HK-2 (cell line): ENCODE measurements around the gene NSMF.
A peak's percentile ranks its signal among the peaks of the same experiment; 100 is the strongest.

Experiments
- DNase-seq: peaks from one replicate; pipeline ENCODE4 v3.0.0-alpha.2; 2018; ENCODE audit not compliant: unreplicated experiment

NSMF gene

DNA sequence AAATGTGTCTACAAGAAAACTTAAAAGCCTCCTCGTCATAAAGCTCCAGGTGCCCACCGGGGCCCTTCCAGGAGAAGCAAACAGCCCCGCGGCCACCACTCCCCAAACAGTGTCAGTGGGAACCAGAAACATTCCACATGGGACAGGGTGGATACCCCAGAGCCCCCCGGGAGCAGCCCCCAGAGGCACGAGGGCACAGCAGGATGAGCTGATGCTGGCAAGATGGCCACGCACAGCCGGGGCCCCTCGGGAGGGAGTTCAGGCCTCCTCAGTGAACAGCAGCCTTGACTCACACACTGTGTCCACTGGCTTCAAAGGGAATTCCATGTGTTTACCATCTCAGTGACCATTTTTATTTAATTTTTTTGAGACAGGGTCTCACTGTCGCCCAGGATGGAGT, 46.7 kb downstream of the NSMF start:
- peak; percentile 44 for DNase-seq

DNA sequence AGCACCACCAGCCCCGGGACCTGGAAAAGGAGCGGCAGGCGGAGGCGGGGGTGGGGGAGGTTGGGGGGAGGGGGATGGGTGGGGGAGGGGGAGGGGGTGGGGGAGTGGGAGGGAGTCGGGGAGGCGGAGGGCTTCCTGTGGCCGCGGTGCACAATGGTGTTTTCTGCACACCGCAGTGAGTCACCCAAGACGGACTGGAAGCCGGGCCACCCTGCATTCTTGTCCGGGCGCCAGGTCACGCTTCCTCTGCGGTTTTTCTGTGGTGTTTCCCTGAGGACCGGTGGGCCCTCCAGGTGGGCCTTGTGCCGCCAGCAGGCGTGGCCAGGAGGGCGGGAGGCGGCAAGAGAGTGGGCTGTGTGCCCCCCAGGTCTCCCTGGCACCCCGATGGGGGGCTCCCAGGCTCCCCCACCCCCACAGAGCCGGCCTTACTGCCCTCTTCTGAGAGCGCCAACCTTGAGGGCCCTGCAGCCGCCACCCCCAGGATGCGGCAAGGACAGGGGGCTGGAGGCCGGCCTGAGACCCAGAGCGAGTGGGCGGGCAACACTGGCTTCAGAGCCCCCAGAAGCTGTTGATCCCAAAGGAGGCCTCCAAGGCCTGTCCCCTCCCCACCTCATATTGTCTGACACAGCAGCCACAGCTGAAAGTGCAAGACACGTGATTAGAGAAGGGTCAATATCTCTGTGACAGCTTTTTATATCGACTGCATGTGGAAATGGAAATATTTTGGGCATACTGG, 47.3 kb downstream of the NSMF start:
- peak; percentile 94 for DNase-seq

DNA sequence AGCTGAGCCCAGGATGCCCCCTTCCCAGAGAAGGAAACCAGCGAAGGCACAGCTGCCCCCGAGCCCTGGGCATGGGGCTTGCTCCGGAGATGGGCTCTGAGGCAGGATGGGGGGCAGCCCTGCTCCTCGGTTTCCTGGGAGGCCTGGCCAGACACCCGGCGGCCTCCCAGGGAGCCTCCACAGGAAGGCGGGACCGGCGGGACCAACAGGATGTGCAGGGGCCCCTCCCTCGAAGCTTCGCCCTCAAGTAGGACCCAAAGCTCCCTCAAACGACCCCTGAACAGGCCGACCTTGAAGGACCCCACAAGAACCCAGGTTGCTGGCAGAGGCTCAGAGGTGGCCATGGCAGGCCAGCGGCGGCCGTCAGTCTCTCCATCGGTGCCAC, 47.9 kb downstream of the NSMF start:
- DNase-seq: peak; percentile 73

DNA sequence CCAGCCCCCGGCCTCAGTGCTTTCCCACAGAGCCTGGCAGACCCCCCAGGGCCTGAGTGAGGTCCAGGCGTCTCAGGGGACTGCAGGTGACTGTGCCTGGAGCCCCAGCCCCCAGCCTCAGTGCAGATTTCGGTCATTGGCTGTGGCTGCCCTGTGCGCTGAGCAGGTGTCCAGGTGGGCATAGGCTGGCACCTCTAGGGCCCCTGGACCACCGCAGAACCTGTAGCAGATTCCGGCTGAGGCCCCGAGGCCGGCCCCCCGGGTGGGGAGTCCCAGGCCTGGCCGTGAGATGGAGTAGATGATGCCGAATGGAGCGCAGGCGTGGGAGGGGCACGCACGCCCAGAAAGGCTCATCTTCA, 48.3 kb downstream of the NSMF start:
- no peak for DNase-seq

DNA sequence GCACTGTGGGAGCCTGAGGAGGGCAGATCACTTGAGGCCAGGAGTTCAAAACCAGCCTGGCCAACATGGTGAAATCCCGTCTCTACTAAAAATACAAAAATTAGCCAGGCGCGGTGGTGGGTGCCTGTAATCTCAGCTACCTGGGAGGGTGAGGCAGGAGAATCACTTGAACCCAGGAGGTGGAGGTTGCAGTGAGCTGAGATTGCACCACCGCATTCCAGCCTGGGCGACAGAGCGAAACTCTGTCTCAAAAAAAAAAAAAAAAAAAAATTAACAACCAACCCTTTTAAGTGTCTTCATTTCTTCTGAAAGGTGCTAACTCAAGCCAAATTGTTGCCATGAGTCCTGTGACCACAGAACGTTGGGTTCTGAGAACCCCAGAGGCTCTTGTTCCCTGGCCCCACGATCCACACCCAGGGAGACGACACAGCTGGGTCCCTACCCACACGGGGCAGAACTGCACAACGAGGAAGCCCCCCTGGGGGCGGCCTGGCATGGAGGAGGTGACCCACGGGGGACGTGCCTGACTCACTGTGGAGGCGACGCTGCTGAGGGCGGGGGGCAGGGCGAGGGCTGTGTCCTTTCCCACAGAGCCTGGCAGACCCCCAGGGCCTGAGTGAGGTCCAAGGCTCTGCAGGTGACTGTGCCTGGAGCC, 48.8 kb downstream of the NSMF start:
- DNase-seq: peak; percentile 35

DNA sequence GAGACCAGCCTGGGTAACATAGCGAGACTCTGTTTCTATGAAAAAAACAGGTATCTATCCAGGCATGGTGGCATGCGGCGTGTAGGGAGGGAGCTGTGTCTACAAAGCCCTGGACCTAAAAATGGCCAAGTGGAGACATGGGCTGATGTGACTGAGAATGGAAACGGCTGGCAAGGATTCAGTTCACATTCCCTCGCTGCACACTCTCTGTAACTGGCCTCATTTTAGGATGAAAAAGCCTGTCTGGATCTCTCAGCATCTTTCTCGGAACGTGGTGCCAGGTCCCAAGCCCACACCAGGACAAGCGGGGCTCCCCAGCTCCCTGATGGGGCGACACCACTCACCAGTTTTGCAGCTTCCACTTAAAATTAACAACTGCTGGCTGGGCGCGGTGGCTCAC, 49.6 kb downstream of the NSMF start:
- DNase-seq: no peak

DNA sequence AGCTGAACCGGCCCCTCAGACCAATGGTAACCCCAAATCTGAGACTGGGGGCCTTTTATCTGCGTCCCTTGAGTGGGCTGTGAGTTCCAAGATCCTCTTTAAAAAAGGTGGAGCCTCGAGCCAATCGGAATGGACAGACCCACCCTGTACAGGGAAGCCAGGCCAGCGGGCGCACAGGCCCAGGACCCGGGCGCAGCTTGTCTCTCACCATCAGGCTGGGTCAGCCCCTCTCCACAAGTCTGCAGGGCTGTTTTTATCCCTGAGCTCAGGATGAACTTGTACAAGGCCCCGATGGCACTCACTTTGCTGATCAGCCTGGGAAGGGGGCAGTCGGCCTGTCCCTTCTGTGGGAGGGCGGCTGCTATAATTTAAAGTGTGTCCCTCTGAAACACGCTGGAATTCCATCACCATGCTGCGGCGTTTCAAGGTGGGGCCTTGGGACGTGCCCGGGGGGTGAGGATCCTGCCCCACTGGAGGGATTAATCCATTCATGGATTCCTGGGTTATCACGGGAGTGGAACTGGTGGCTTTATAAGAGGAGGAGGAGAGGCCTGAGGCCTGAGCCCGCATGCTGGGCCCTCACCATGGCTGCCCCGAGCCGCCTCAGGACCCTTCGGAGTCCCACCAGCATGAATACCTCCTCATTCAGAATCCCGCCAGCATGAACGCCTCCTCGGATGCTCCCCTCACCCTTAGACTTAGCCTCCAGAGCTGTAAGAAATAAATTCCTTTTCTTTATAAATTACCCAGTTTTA, 50.3 kb downstream of the NSMF start:
- no peak for DNase-seq

DNA sequence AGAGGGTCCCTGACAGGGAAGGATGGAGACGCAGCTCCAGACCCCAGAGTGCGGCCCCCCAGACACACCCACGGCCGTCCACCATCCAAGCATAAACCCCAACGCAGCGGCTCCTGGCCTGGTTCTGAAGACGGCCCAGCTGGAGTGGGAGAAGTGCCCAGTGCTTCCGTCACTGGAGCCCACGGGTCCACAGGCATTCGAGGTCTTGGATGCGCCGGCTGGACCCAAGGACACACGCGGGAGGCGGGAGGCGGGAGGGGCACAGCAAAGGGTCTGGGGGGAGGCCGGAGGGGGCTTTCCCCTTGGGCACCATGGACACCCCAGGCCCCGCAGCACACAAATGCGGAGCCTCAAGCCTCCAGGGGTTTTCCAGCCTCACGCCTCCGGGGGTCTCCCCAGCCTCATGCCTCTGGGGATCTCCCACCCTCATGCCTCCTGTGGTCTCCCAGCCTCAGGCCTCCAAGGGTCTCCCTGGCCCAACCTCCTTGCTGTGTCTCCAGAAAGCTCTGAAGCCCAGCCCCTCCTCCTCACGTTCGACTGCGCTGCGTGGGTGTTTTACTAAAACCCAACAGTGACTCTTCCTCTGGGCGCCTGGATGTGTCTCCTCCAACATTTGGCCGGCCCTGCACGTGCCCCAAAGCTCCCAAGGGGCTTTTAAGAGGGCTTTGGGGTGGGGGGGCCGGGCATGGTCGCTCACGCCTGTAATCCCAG, 51.4 kb downstream of the NSMF start:
- DNase-seq: no peak

DNA sequence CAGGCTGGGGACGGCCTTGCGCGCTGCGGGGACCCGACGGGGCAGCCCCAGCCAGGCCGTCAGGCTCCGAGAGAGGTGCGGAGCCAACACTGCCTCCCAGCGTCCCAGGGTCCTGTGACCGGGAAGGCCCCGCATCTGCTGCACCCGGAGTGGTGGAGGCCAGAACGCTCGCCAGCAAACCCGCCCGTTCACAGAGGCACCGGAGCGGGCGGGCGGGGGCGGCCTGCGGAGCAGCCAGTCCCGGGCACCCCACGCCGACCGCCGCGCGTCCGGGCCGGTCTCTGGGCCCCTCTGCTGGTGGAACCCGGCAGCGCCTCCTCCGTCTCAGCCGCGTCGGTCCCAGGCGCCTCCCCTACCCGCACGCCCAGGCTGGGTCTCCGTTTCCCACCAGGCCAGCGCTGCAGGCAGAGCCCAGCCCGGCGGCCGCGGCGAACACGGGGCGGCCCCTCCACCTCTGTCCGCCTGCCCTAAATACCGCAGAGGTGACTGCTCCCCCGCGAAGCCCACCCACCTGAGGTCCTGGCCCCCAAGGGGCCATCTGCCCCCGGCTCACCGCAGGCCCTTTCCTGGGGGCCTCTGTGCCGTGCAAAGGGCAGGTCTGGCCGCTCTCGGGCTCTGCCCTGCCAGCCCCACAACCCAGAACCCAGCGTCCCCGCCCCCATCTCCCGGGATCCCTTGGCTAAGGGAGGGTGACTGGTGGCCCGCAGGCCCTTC, 52.1 kb downstream of the NSMF start:
- DNase-seq: peak; percentile 61

DNA sequence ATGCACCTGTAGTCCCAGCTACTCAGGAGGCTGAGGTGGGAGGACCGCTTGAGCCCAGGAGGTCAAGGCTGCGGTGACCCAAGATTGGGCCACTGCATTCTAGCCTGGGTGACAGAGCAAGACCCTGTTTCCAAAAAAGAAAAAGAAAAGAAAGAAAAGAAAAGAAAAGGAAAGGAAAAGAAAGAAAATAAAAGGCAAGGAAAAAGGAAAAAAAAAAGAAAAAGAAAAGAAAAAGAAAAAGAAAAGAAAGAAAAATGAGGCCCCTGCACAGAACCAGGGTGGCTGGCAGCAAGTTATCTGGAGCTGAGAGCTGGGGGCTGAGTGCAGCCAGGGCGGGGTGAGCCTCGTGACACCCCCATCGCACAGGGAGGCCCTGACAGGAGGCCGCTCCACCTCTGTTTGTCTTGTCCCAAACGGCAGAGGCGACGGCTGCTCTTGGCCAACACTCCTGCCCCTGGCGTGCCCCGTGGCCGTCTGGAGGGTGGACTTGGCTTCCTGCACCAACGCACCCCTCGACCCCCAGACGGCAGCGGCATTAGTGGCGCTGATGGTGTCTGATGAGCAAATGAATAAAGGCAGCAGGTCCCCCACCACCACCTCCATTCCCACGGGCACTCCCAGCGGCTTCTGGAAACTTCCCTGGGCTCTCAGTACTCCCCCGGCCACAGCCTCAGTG, 52.9 kb downstream of the NSMF start:
- DNase-seq: no peak

DNA sequence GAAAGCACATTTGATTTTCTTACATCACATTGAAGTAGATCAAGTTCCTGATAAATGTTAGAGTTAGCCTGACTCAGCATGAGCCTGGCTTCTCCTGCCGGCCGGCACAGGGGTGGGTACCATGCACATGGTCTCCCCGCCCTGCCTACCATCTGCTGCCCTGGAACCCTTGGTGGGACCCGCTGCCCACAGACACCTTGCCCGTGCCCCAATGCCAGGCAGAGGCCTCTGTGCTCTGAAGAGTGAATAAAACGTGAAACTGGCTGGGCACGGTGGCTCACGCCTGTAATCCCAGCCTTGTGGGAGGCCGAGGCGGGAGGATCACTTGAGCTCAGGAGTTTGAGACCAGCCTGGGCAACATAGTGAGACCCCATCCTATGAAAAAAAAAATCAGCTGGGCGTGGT, 53.5 kb downstream of the NSMF start:
- no peak for DNase-seq

DNA sequence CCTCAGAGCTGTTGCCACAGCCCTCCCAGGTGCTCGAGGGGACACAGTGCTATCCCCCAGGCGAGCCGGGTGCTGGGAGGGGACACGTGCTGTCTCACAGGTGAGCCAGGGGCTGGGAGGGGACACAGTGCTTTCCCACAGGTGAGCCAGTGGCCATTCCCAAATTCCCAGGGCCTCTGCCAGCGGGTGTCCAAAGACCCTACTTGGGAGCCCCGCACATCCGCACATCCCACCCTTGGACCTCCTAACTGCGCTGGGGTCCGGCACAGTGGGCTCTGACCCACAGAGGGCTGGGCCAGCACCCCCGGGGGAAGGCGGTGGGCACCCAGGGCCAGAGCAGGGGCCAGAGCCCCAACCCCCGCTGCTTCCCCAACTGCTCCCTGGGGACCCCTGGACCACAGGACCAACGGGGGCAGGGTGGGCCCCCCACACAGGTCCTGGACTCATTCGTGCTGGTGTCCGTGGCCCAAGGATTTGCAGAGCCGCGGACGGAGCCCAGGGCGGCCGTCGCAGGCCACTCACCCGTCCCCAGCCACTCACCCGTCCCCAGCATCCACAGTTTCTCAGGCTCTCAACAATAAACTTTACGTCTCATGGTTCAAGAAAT, 54.1 kb downstream of the NSMF start:
- no peak for DNase-seq

DNA sequence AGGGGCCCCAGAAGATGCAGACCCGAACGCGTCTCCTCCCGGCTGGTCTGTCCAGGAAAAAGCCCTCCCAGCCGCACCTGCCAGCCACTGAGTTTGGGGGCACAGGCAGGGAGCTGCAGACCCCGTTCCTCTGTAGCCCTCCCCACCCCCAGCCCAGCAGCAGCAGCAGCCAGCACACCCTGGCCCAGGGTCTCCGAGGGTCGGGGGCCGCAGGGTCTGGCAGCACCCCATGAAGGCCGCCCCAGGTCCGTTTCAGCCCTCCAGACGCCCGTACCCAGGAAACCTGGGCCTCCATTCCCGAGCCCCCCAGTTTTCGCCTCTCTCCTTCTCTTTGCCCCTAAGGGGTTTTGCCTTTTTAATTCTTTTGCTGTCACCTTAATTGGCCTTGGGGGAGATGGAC, 55.9 kb downstream of the NSMF start:
- no peak for DNase-seq

DNA sequence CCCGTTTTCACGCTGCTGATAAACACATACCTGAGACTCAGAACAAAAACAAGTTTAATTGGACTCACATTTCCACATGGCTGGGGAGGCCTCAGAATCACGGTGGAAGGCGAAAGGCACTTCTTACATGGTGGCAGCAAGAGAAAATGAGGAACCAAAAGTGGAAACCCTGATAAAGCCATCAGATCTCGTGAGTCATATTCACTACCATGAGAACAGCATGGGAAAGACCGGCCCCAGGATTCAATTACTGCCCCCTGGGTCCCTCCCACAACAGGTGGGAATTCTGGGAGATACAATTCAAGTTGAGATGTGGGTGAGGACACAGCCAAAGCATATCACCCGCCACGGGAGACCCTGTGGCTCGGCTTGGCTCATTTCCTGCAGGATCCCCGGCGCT, 56.4 kb downstream of the NSMF start:
- DNase-seq: no peak

DNA sequence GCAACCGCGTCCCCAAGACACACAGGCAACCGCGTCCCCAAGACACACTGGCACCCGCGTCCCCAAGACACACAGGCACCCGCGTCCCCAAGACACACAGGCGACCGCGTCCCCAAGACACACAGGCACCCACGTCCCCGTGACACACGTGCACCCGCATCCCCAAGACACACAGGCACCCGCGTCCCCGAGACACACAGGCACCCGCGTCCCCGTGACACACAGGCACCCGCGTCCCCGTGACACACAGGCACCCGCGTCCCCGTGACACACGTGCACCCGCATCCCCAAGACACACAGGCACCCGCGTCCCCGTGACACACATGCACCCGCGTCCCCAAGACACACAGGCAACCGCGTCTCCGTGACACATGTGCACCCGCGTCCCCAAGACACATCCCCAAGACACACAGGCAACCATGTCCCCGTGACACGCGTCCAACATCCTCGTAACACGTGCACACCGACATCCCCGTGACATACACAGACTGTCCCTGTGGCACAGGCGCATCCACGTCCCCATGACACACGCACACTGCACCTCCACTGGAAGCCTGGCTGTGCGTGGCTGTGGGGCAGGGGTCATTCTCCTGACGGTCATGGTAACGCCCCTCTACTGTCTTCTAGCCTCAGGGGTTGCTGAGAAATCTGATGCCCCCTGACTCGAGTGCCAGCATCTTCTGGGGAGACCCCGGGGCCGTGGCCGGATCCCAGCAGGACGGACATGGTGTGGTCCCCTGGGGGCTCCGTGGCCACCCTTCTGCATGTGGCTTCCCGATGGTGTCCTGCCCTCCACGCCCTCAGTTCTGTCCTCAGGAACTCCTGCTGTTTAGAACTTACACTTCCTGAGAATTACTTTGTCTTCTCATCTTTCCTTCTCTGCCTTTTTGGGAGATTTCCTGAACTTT, 60.3 kb downstream of the NSMF start:
- DNase-seq: no peak

DNA sequence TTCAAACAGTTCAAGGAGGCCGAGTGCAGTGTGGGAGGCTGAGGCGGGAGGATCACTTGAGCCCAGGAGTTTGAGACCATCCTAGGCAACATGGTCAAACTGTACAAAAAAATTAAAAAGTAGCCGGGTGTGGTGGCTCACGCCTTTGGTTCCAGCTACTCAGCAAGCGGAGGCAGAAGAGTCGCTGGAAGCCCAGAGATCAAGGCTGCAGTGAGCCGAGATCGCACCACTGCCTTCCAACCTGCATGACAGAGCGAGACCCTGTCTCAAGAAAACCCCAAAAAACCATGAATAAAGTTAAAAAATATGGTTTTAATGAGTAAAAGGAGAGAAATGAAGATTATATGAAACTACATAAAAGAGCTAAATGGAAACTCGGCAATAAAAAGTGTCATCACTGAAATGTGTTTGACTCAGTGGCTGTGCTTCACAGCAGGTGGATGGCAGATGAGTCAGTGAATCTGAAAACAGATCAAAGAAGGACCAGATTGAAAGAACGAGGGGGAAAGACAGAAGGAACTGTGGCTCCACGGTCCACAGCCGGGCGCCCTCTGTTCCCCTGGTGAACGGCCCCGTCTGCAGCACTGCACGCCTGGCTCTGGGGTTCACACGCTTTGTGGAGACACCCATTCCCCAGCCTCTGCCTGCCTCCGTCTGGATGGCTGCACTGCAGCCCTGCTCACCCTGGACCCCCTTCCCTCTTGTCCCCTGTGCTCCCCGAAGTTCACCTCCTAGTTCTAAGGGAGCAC, 61.3 kb downstream of the NSMF start:
- DNase-seq: no peak
